Astrocyte (in vitro differentiated cells and primary cell): ENCODE data around the gene WBP1.

Experiments used
- EZH2 ChIP-seq: IDR thresholded peaks from 2 replicates; pipeline ENCODE4 v1.6.1; 2012; ENCODE audit warnings: mild to moderate bottlenecking, low read length, inconsistent platforms; ENCODE audit not compliant: insufficient read depth
- TF ChIP-seq, protein P1 (sequence below): IDR thresholded peaks from 2 replicates; pipeline ENCODE4 v1.5.1; 2011; ENCODE audit warnings: low read depth, mild to moderate bottlenecking, inconsistent platforms, low read length, moderate library complexity; ENCODE audit not compliant: insufficient read depth

DNA sequence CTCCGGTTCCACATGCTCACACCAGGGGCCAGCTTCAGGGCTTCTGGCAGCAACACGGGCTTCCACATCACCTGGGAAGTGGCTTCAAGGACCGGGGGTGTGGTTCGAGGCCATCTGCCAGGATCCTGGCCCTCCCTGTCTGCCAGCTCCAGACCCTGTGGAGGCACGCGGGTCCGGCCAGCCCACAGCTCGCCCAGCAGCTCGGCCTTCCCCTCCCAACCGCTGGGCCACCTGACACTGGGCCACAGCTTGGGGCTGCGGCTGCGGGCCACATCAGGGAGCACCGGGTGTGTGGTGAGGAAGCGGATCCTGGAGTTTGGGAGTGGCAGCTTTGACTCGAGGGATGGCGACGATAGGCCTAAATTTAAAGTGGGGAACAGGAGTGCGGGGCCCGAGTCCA lies 43.8 kb upstream of the WBP1 start:
- TF ChIP-seq, protein P1, sequence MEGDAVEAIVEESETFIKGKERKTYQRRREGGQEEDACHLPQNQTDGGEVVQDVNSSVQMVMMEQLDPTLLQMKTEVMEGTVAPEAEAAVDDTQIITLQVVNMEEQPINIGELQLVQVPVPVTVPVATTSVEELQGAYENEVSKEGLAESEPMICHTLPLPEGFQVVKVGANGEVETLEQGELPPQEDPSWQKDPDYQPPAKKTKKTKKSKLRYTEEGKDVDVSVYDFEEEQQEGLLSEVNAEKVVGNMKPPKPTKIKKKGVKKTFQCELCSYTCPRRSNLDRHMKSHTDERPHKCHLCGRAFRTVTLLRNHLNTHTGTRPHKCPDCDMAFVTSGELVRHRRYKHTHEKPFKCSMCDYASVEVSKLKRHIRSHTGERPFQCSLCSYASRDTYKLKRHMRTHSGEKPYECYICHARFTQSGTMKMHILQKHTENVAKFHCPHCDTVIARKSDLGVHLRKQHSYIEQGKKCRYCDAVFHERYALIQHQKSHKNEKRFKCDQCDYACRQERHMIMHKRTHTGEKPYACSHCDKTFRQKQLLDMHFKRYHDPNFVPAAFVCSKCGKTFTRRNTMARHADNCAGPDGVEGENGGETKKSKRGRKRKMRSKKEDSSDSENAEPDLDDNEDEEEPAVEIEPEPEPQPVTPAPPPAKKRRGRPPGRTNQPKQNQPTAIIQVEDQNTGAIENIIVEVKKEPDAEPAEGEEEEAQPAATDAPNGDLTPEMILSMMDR = no peak
- TF ChIP-seq EZH2 = no peak
